T-helper 1 cell (primary cell): ENCODE measurements around the gene ZNF282.
"Not testable (repeated sequence)": the region's sequence is repeated elsewhere in the genome, so short reads cannot be mapped to it uniquely, and the experiment has no call there.

Experiments used
- DNase-seq, 5 donors: peaks; one replicate each; pipeline ENCODE4 v3.0.0-alpha.2; 2012 to 2020

ZNF282 gene

GRCh38 chr7:149261316-149261828, 66.0 kb downstream of the ZNF282 start:
- peak in 1 of 5 donors; percentile 10 for DNase-seq

GRCh38 chr7:149261829-149262617, 66.7 kb downstream of the ZNF282 start, which contains the start of gene ZNF783:
TSS of gene ZNF783 (plus strand) at chr7:149262196. CDS start at chr7:149262334, 138 bp downstream.
- peak; percentile 71 to 89 (median 79) for DNase-seq

- no peak for DNase-seq
Observed at GRCh38 chr7:149266451-149266850, 71.1 kb downstream of the ZNF282 start.

GRCh38 chr7:149267733-149268132, 72.4 kb downstream of the ZNF282 start:
- DNase-seq = no peak

- DNase-seq = not testable (repeated sequence)
Observed at GRCh38 chr7:149274424-149274823, 79.1 kb downstream of the ZNF282 start.
